Endothelial cell of umbilical vein (primary cell): Measurements from ENCODE around the gene LFNG. TPM values are rescaled to one million over a fixed set of nuclear protein-coding genes. Genes with fewer than 3 reads are reported as not detected.

Experiments
- BruUV-seq: library from RNA; stranded (reverse); fragments of 400-500 nt; replicated peaks from 2 replicates; lab custom pipeline; 2021; lab: Mats Ljungman, UMichigan
- CTCF ChIA-PET: fragments of 300-600, 350-600 bp; sonication (Branson Sonifier 250); formaldehyde crosslinking; loops from one replicate; lab custom pipeline; 2021; ENCODE audit warnings: antibody characterized with exemption, inconsistent platforms; lab: Charles Lee
- POLR2A ChIA-PET: fragments of 300-600, 350-600 bp; sonication (Branson Sonifier 250); formaldehyde crosslinking; loops from one replicate; lab custom pipeline; 2021; ENCODE audit warnings: antibody characterized with exemption, inconsistent platforms; lab: Charles Lee
- DNase-seq: peaks from one replicate; pipeline ENCODE4 v3.0.0-alpha.2; 2011; ENCODE audit warnings: low read depth, low spot score
- FAIRE-seq: peaks from 2 replicates; lab custom pipeline; 2011; peaks lifted over from hg19 to GRCh38; lab: Jason Lieb, UNC
- H2AFZ ChIP-seq: 2 replicates; pipeline ENCODE4 v1.6.0; 2012; ENCODE audit warnings: low read depth, low read length, control low read depth, inconsistent platforms
- H3K27ac ChIP-seq: 2 replicates; pipeline ENCODE4 v1.5.1; 2011; ENCODE audit warnings: low read depth, mild to moderate bottlenecking, control low read depth, low read length, moderate library complexity; ENCODE audit not compliant: insufficient read depth
- H3K27me3 ChIP-seq, 2 experiments: 2 replicates each; pipeline versions ENCODE4 v1.6.0 to v1.6.1; 2011; ENCODE audit warnings: low read length in 2 of 2, mixed read lengths in 1 of 2; ENCODE audit not compliant: control insufficient read depth in 2 of 2, insufficient read depth in 2 of 2
- H3K36me3 ChIP-seq, 2 experiments: 2 replicates in 1 of 2; 3 replicates in 1 of 2; pipeline ENCODE4 v1.5.1; 2011; ENCODE audit warnings: low read length in 2 of 2, mild to moderate bottlenecking in 1 of 2, moderate library complexity in 1 of 2; ENCODE audit not compliant: control insufficient read depth in 2 of 2, insufficient read depth in 2 of 2; ENCODE audit errors: extremely low read depth in 1 of 2
- H3K4me1 ChIP-seq: 3 replicates; pipeline ENCODE4 v1.5.1; 2011; ENCODE audit warnings: mild to moderate bottlenecking, low read length; ENCODE audit not compliant: control insufficient read depth, insufficient read depth; ENCODE audit errors: extremely low read depth
- H3K4me2 ChIP-seq: 2 replicates; pipeline ENCODE4 v1.6.1; 2011; ENCODE audit warnings: low read length, control low read depth, mixed read lengths; ENCODE audit not compliant: insufficient read depth
- H3K4me3 ChIP-seq, 3 experiments: fragments of 200-600 bp in 1 of 3; sonication (generic), shearing (Covaris generic) in 1 of 3; replicated peaks in 1 of 3; 2 replicates each; pipeline ENCODE4 v1.5.1; 2011 to 2016; ENCODE audit warnings: control low read depth in 3 of 3, low read length in 3 of 3, mild to moderate bottlenecking in 2 of 3, inconsistent platforms in 1 of 3, low read depth in 1 of 3, moderate library complexity in 1 of 3; ENCODE audit not compliant: insufficient read depth in 1 of 3
- H3K79me2 ChIP-seq: 2 replicates; pipeline ENCODE4 v1.6.0; 2012; ENCODE audit warnings: low read length, inconsistent platforms; ENCODE audit not compliant: control insufficient read depth, insufficient read depth
- H3K9ac ChIP-seq: replicated peaks from 2 replicates; pipeline ENCODE3; 2011; ENCODE audit warnings: low read length, control low read depth; ENCODE audit not compliant: insufficient read depth; ENCODE audit errors: extremely low read depth
- H3K9me1 ChIP-seq: replicated peaks from 3 replicates; pipeline ENCODE4 v1.6.0; 2011; ENCODE audit warnings: mild to moderate bottlenecking, low read length; ENCODE audit not compliant: control insufficient read depth, insufficient read depth; ENCODE audit errors: extremely low read depth
- H3K9me3 ChIP-seq: replicated peaks from 2 replicates; pipeline ENCODE4 v1.5.1; 2012; ENCODE audit warnings: low read length, inconsistent platforms; ENCODE audit not compliant: control insufficient read depth, insufficient read depth
- H4K20me1 ChIP-seq: replicated peaks from 2 replicates; pipeline ENCODE3; 2011; ENCODE audit warnings: mild to moderate bottlenecking, low read length; ENCODE audit not compliant: control insufficient read depth, insufficient read depth; ENCODE audit errors: extremely low read depth
- CTCF ChIP-seq, 2 donors: IDR thresholded peaks; 1 replicate in 1 of 2; 2 replicates in 1 of 2; pipeline ENCODE4 v1.5.1; 2011; ENCODE audit warnings: low read length in 2 of 2, mild to moderate bottlenecking in 2 of 2, moderate library complexity in 2 of 2, control low read depth in 1 of 2, inconsistent platforms in 1 of 2, low read depth in 1 of 2; ENCODE audit not compliant: insufficient read depth in 1 of 2; ENCODE audit errors: extremely low read depth in 1 of 2
- EZH2 ChIP-seq: IDR thresholded peaks from 2 replicates; pipeline ENCODE4 v1.6.1; 2012; ENCODE audit warnings: borderline replicate concordance, low read depth, mild to moderate bottlenecking, moderate library complexity, low read length, inconsistent platforms; ENCODE audit not compliant: severe bottlenecking
- FOS ChIP-seq: IDR thresholded peaks from 2 replicates; pipeline ENCODE4 v1.6.1; 2011; ENCODE audit warnings: mild to moderate bottlenecking, low read length, moderate library complexity, borderline replicate concordance; ENCODE audit not compliant: insufficient read depth
- GATA2 ChIP-seq: IDR thresholded peaks from 2 replicates; pipeline ENCODE4 v1.7.0; 2011; ENCODE audit warnings: low read depth, mild to moderate bottlenecking, moderate library complexity, mixed read lengths, low read length; ENCODE audit not compliant: insufficient read length, insufficient read depth
- JUN ChIP-seq: IDR thresholded peaks from 2 replicates; pipeline ENCODE4 v1.6.1; 2011; ENCODE audit warnings: borderline replicate concordance, low read depth; ENCODE audit not compliant: insufficient read length, insufficient read depth
- MYC ChIP-seq: IDR thresholded peaks from one replicate; pipeline ENCODE4 v1.6.1; 2011; ENCODE audit warnings: mild to moderate bottlenecking, low read depth, low read length
- POLR2A ChIP-seq: IDR thresholded peaks from 2 replicates; pipeline ENCODE4 v1.6.1; 2012; ENCODE audit warnings: low read depth, mild to moderate bottlenecking, control low read depth, low read length
- POLR2AphosphoS5 ChIP-seq: IDR thresholded peaks from 2 replicates; pipeline ENCODE4 v1.6.1; 2012; ENCODE audit warnings: low read depth, mild to moderate bottlenecking, control low read depth, low read length, moderate library complexity; ENCODE audit not compliant: insufficient read depth
- dilution Hi-C: fragments of 300-500 bp; cut with MboI; formaldehyde crosslinking; loops from one replicate; pipeline ENCODE4 v1.15.0; 2019; ENCODE audit warnings: low sequenced_read_pairs; ENCODE audit not compliant: extremely low pct_ligation_motif_present
- intact Hi-C: fragments of 100-400 bp; cut with micrococcal nuclease; formaldehyde crosslinking; loops from one replicate; pipeline ENCODE4 v1.10.0; 2022
- polyA plus RNA-seq, 4 experiments: library from polyadenylated mRNA; depleted of rRNA in 3 of 4; stranded (reverse) in 3 of 4; unstranded in 1 of 4; fragments of >200 nt; gene quantifications; 2 replicates each; pipeline versions ENCODE4 v1.2.1 to v1.2.3, GENCODE V29; 2011 to 2012; ENCODE audit warnings: missing spikeins in 1 of 4
- total RNA-seq: library from RNA; stranded (reverse); gene quantifications from 2 replicates; pipeline ENCODE4 v1.2.3, GENCODE V29; 2021
- TF ChIP-seq, protein P1 (sequence below): IDR thresholded peaks from 2 replicates; pipeline ENCODE4 v1.6.1; 2011; ENCODE audit not compliant: insufficient read depth, insufficient read length

Gene LFNG
- total and polyA plus RNA-seq, 2 donors (not counting 3 experiments of a cell fraction or from before 2014, with no cell fraction given): 12.6 to 13.1 TPM

DNA sequence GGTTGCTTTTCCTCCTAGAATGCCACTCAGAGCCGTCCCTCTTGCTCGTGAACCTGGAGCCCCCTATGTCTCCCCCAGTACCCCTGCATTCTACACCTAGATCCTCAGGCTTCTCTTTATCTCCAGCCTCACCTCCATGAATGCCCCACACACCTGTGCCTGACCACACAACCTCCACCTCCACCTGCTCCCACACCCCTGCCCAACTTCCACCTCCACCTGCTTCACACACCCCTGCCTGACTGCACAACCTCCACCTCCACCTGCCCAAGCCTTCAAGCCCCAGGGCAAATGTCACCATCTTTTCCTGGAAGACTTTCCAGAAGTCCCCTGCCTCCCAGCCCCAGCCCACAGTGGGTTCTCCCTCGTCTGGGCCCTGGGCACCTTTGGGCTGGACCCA lies 6.9 kb upstream of the LFNG start:
- intact Hi-C loops (no loop called here), dilution Hi-C loops (no loop called here)
- Histone ChIP-seq H3K9me1 (no peaks in the 10 kb centered on the region), H4K20me1 (no peaks in the 10 kb centered on the region), H3K9ac (no peak overlapping the region), H3K27ac (no peak overlapping the region), H3K4me3 (no peak overlapping the region), H3K36me3 (no peaks in the 10 kb centered on the region), H3K4me2 (no peak overlapping the region), H2AFZ (no peak overlapping the region), H3K9me3 (no peaks in the 10 kb centered on the region), H3K27me3 (no peaks in the 10 kb centered on the region), H3K4me1 (peaks cover 20% of the 10 kb centered on the region), H3K79me2 (no peaks in the 10 kb centered on the region)
- no TSS peak for BruUV-seq
- ChIA-PET POLR2A (no interaction called here), CTCF (interaction anchor here (0.6 kb wide), 1 partner anchor 43 kb away, joined by 3 read pairs; the partner anchor contains the start of gene BRAT1)
- TF ChIP-seq MYC: no peak
- TF ChIP-seq JUN: no peak
- TF ChIP-seq POLR2AphosphoS5: no peak
- TF ChIP-seq, protein P1, sequence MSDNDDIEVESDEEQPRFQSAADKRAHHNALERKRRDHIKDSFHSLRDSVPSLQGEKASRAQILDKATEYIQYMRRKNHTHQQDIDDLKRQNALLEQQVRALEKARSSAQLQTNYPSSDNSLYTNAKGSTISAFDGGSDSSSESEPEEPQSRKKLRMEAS: no peak
- no peak for TF ChIP-seq GATA2
- TF ChIP-seq POLR2A: no peak
- no peak for TF ChIP-seq FOS
- no peak for TF ChIP-seq CTCF (IDR thresholded peaks at IDR 0.05; ENCODE audit: extremely low read depth in 1 of 2, insufficient read depth in 1 of 2, low read depth in 1 of 2, low read length in 2 of 2)
- TF ChIP-seq EZH2: no peak
- FAIRE-seq (no peak), DNase-seq (no peak)
